Hematopoietic multipotent progenitor cell (in vitro differentiated cells): ENCODE measurements around the gene CHP1. TPM values are rescaled to one million over a fixed set of nuclear protein-coding genes. Genes with fewer than 3 reads are reported as not detected.
"Not testable (repeated sequence)": the region's sequence is repeated elsewhere in the genome, so short reads cannot be mapped to it uniquely, and the experiment has no call there.

ENCODE experiments used
- DNase-seq, 3 donors: peaks; one replicate each; pipeline ENCODE4 v3.0.0-alpha.2; 2011 to 2015; ENCODE audit warnings: low read depth in 2 of 3, low spot score in 2 of 3
- total RNA-seq: library from RNA; depleted of rRNA; stranded (reverse); fragments of >200 nt; gene quantifications from one replicate; pipeline ENCODE4 v1.2.3, GENCODE V29; 2012

Gene CHP1
- total RNA-seq, 1 donor, result 45.8 TPM

DNA sequence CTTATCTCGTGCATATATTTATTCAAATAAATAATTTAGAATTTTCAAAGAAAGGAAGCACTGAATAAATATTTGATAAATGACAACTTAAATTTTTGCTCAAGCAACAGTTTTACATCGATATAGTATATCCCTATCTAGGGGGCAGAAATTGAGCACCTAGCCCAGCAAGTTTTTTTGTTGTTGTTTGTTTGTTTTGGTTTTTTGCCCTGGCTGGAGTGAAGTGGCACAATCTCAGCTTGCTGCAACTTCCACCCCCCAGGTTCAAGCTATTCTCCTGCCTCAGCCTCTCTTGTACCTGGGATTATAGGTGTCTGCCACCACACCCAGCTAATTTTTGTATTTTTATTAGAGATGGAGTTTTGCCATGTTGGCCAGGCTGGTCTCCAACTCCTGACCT, 58.9 kb downstream of the CHP1 start:
- DNase-seq, result no peak

DNA sequence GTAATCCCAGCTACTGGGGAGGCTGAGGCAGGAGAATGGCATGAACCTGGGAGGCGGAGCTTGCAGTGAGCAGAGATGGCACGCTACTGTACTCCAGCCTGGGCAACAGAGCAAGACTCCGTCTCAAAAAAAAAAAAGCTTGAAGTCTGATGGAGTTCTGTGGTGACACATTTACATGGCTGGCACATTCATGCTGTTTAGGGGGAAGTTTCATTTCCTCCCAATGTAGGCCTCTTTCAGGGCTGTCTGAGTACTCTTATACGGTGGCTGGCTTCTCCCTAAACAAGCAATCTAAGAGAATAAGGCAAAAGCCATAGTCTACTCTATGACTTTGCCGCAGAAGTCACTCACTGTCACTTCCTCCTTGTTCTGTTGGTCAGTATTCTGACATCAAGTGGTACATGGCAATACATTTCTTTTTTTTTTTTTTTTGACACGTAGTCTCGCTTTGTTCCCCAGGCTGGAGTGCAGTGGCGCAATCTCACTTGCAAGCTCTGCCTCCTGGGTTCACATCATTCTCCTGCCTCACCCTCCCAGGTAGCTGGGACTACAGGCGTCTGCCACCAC, 60.1 kb downstream of the CHP1 start:
- DNase-seq, result peak in 2 of 3 donors; percentile 29 to 45

GRCh38 chr15:41292521-41292920, 61.5 kb downstream of the CHP1 start:
- no peak for DNase-seq

- not testable (repeated sequence) for DNase-seq
Observed at GRCh38 chr15:41301139-41301538, 70.1 kb downstream of the CHP1 start.

DNA sequence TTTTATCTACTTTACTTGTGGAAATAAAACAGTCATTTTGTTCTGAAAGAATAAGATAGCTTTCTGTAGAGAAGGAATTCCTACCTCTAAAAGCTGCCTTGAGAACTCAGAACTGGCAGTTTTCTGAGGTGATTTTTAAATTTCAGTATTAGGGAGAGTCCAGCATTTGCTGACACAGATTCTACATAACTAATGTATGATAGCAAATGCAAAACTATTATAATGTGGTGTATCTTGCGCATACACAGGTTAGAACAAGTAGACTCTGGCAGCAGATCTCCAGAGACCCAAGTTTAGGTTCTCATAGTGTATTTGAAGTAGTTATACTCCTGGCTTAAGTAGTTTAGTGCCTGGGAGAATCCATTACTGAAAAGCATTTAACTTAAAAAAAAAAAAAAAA, 70.5 kb downstream of the CHP1 start:
- DNase-seq, result no peak

GRCh38 chr15:41304149-41304770, 73.2 kb downstream of the CHP1 start:
- DNase-seq, result peak in 2 of 3 donors; percentile 32 to 73

DNA sequence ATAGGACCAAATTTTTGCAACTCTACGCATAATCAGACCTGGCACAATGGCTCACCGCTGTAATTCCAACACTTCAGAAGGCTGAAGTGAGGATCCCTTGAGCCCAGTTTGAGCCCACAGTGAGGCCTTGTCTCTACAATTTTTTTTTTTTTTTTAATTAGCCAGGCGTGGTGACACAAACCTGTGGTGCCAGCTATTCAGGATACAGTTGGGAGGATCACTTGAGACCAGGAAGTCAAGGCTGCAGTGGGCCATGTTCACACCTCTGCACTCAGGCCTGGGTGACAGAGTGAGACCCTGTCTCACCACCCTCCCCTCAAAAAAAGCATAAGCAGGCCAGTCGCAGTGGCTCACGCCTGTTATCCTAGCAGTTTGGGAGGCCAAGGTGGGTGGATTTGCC, 76.6 kb downstream of the CHP1 start:
- DNase-seq, result no peak

GRCh38 chr15:41309226-41309905, 78.3 kb downstream of the CHP1 start:
- no peak for DNase-seq

GRCh38 chr15:41320805-41321330, 89.8 kb downstream of the CHP1 start:
- DNase-seq, result not testable (repeated sequence)

GRCh38 chr15:41323611-41324010, 92.5 kb downstream of the CHP1 start:
- DNase-seq, result no peak

DNA sequence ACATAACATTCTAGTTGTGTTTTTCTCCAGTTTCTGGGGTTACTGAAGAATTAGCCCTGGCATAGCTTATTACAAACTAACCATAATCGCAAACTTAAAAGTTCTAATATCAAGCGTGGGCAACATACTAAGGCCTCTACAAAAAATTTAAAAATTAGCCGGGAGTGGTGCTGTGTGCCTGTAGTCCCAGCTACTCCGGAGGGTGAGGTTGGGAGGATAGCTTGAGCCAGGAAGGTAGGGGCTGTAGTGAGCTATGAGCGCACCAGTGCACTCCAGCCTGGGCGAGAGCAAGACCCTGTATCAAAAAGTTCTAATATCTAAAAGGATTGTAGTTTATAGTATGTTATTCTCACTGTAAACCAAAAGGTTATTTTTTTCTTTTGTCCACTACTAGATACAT, 100.2 kb downstream of the CHP1 start:
- no peak for DNase-seq

Other genes starting within 250 kb of the CHP1 start
- 18.0 TPM for gene INO80, start 115.0 kb upstream of the CHP1 start, total RNA-seq
- not detected for gene EXD1, start 511 bp upstream of the CHP1 start, total RNA-seq
- gene OIP5, start 101.3 kb downstream of the CHP1 start, total RNA-seq, result 5.7 TPM
- 10.5 TPM for gene NUSAP1, start 101.6 kb downstream of the CHP1 start, total RNA-seq
- 7.3 TPM for gene NDUFAF1, start 171.2 kb downstream of the CHP1 start, total RNA-seq
- 15.1 TPM for gene RTF1, start 185.8 kb downstream of the CHP1 start, total RNA-seq